Measurements from ENCODE around the gene SEMA5A. TPM values are rescaled to one million over a fixed set of nuclear protein-coding genes. Genes with fewer than 3 reads are reported as not detected.

Gene SEMA5A
- total and polyA plus RNA-seq, 2 of the 13 experiments (the other 11 are each of a cell fraction or from before 2014, with no cell fraction given), result 0.01 TPM; not detected in 1

- Histone ChIP-seq H3K36me3 (replicated peaks in 1 of 2; ENCODE audit: control insufficient read depth in 1 of 2, insufficient read depth in 2 of 2, low read length in 2 of 2) (no peaks in the 10 kb centered on the region), H4K20me1 (ENCODE audit: insufficient read depth, low read length) (no peaks in the 10 kb centered on the region), H3K27me3 (ENCODE audit: control insufficient read depth in 1 of 2, insufficient read depth in 2 of 2, low read length in 2 of 2) (no peaks in the 10 kb centered on the region), H3K4me1 (ENCODE audit: insufficient read depth, low read length) (no peaks in the 10 kb centered on the region), H3K4me2 (ENCODE audit: low read depth, low read length) (no peak overlapping the region), H3K9me3 (ENCODE audit: low read length) (peaks cover 27% of the 10 kb centered on the region; the same call in 1 of the 2 replicates), H3K4me3 (replicated peaks in 1 of 3; ENCODE audit: insufficient read depth in 1 of 3, low read depth in 2 of 3, low read length in 3 of 3) (no peak overlapping the region), H3K9ac (ENCODE audit: insufficient read depth, low read depth, low read length) (no peak overlapping the region), H3K79me2 (ENCODE audit: insufficient read depth, low read length) (no peaks in the 10 kb centered on the region), H2AFZ (ENCODE audit: low read length) (no peak overlapping the region), H3K27ac (ENCODE audit: extremely low read length, insufficient read depth, low read length) (no peak overlapping the region)
- FAIRE-seq (no peak), ATAC-seq (no peak), DNase-seq (ENCODE audit: low spot score) (no peak)
- intact Hi-C loops (cut with micrococcal nuclease; ENCODE audit: unreplicated experiment), result no loop called here
- in situ Hi-C loops (cut with HindIII; ENCODE audit: extremely low pct_ligation_motif_present, low pct_unique_long_range_greater_than_20kb), result no loop called here
- CTCF ChIA-PET (ENCODE audit: low intra/inter-chr PET ratio, low total read pairs), result no interaction called here
- no peak for TF ChIP-seq ATF6 (CRISPR knock-in tag; conservative IDR thresholded peaks at IDR 0.05)
- TF ChIP-seq, protein P1, sequence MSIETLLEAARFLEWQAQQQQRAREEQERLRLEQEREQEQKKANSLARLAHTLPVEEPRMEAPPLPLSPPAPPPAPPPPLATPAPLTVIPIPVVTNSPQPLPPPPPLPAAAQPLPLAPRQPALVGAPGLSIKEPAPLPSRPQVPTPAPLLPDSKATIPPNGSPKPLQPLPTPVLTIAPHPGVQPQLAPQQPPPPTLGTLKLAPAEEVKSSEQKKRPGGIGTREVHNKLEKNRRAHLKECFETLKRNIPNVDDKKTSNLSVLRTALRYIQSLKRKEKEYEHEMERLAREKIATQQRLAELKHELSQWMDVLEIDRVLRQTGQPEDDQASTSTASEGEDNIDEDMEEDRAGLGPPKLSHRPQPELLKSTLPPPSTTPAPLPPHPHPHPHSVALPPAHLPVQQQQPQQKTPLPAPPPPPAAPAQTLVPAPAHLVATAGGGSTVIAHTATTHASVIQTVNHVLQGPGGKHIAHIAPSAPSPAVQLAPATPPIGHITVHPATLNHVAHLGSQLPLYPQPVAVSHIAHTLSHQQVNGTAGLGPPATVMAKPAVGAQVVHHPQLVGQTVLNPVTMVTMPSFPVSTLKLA (IDR thresholded peaks at IDR 0.05), result peak; percentile 76
- no TSS peak for BruUV-seq (replicated peaks)
- 28% methylated on average over 5 of the region's 5 CpGs for WGBS (ENCODE audit: low lambda C conversion rate)
- POLR2A ChIA-PET, result no interaction called here
Observed at GRCh38 chr5:9230355-9230754, 315.5 kb downstream of the SEMA5A start.

- WGBS (ENCODE audit: low lambda C conversion rate), result 0% methylated on average over 2 of the region's 2 CpGs
- in situ Hi-C loops (cut with HindIII; ENCODE audit: extremely low pct_ligation_motif_present, low pct_unique_long_range_greater_than_20kb), result no loop called here
- CTCF ChIA-PET (ENCODE audit: low intra/inter-chr PET ratio, low total read pairs), result no interaction called here
- ATAC-seq (peak; percentile 35; the same call in 2 of the 3 replicates), FAIRE-seq (no peak), DNase-seq (ENCODE audit: low spot score) (no peak)
- BruUV-seq (replicated peaks), result no TSS peak
- no peaks in the 10 kb centered on the region for H3K27me3 ChIP-seq (ENCODE audit: control insufficient read depth in 1 of 2, insufficient read depth in 2 of 2, low read length in 2 of 2)
- H3K27ac ChIP-seq (ENCODE audit: extremely low read length, insufficient read depth, low read length), result no peak overlapping the region
- no peak for TF ChIP-seq ADNP (CRISPR knock-in tag; IDR thresholded peaks at IDR 0.05)
- no peak for TF ChIP-seq PHF5A (CRISPR knock-in tag; IDR thresholded peaks at IDR 0.05; ENCODE audit: low read depth, unreplicated experiment)
- TF ChIP-seq ZNF747 (CRISPR knock-in tag; IDR thresholded peaks at IDR 0.05; ENCODE audit: borderline replicate concordance), result no peak
- TF ChIP-seq JARID2 (CRISPR knock-in tag; IDR thresholded peaks at IDR 0.05; ENCODE audit: insufficient replicate concordance), result no peak
- TF ChIP-seq FOXM1 (CRISPR knock-in tag; IDR thresholded peaks at IDR 0.05), result no peak
- no peak for TF ChIP-seq ZNF781 (CRISPR knock-in tag; IDR thresholded peaks at IDR 0.05; ENCODE audit: borderline replicate concordance, not compliant biosample characterization)
- TF ChIP-seq HCFC1 (IDR thresholded peaks at IDR 0.05; ENCODE audit: low read depth, low read length), result no peak
- TF ChIP-seq IRF2 (CRISPR knock-in tag; IDR thresholded peaks at IDR 0.05), result no peak
- TF ChIP-seq SOX13 (IDR thresholded peaks at IDR 0.05), result no peak
- no peak for TF ChIP-seq SOX13 (CRISPR knock-in tag; conservative IDR thresholded peaks at IDR 0.05 in 1 of 2, IDR thresholded peaks at IDR 0.05 in 1 of 2)
- H3K4me3 ChIP-seq (replicated peaks in 1 of 3; ENCODE audit: insufficient read depth in 1 of 3, low read depth in 2 of 3, low read length in 3 of 3), result no peak overlapping the region
- no peaks in the 10 kb centered on the region for H3K36me3 ChIP-seq (replicated peaks in 1 of 2; ENCODE audit: control insufficient read depth in 1 of 2, insufficient read depth in 2 of 2, low read length in 2 of 2)
- H2AFZ ChIP-seq (ENCODE audit: low read length), result no peak overlapping the region
- no peak overlapping the region for H3K9ac ChIP-seq (ENCODE audit: insufficient read depth, low read depth, low read length)
- POLR2A ChIA-PET, result no interaction called here
- no peaks in the 10 kb centered on the region for H3K4me1 ChIP-seq (ENCODE audit: insufficient read depth, low read length)
- intact Hi-C loops (cut with micrococcal nuclease; ENCODE audit: unreplicated experiment), result no loop called here
- H4K20me1 ChIP-seq (ENCODE audit: insufficient read depth, low read length), result no peaks in the 10 kb centered on the region
- no peak overlapping the region for H3K4me2 ChIP-seq (ENCODE audit: low read depth, low read length)
- no peaks in the 10 kb centered on the region for H3K79me2 ChIP-seq (ENCODE audit: insufficient read depth, low read length)
- peaks cover 22% of the 10 kb centered on the region; the same call in 1 of the 2 replicates for H3K9me3 ChIP-seq (ENCODE audit: low read length)
Observed at GRCh38 chr5:9226016-9226536, 319.8 kb downstream of the SEMA5A start.
